Stimulated activated CD4-positive, alpha-beta T cell treated with anti-CD3 and anti-CD28 coated beads, Interleukin-12 subunit alpha, Interleukin-12 subunit beta, amount 100 ng/mL, for 4 hours (primary cell): ENCODE data around the gene NEDD4L.

Source experiments
- DNase-seq: peaks from one replicate; pipeline ENCODE4 v3.0.0-alpha.2; 2020

NEDD4L gene

GRCh38 chr18:58125183-58125582, 81.2 kb downstream of the NEDD4L start:
- no peak for DNase-seq

GRCh38 chr18:58125756-58126155, 81.7 kb downstream of the NEDD4L start:
- DNase-seq = no peak

- DNase-seq = no peak
These were observed 84.7 kb downstream of the NEDD4L start for GRCh38 chr18:58128381-58129374.

- DNase-seq = no peak
These were observed 88.7 kb downstream of the NEDD4L start for GRCh38 chr18:58132595-58133261.

GRCh38 chr18:58135183-58135641, 91.2 kb downstream of the NEDD4L start:
- no peak for DNase-seq

- peak; percentile 21 for DNase-seq
These were observed 91.8 kb downstream of the NEDD4L start for GRCh38 chr18:58135701-58136331.

GRCh38 chr18:58136879-58137278, 92.9 kb downstream of the NEDD4L start:
- DNase-seq = no peak

- no peak for DNase-seq
These were observed 95.7 kb downstream of the NEDD4L start for GRCh38 chr18:58139459-58140386.

- no peak for DNase-seq
These were observed 96.6 kb downstream of the NEDD4L start for GRCh38 chr18:58140387-58141325.

GRCh38 chr18:58143386-58143785, 99.4 kb downstream of the NEDD4L start:
- no peak for DNase-seq

GRCh38 chr18:58144106-58144505, 100.1 kb downstream of the NEDD4L start:
- no peak for DNase-seq

- no peak for DNase-seq
These were observed 100.8 kb downstream of the NEDD4L start for GRCh38 chr18:58144671-58145285.

GRCh38 chr18:58146099-58146498, 102.1 kb downstream of the NEDD4L start:
- no peak for DNase-seq

- DNase-seq = no peak
These were observed 105.0 kb downstream of the NEDD4L start for GRCh38 chr18:58148954-58149471.

- no peak for DNase-seq
These were observed 106.7 kb downstream of the NEDD4L start for GRCh38 chr18:58150772-58151171.

GRCh38 chr18:58152216-58152615, 108.2 kb downstream of the NEDD4L start:
- no peak for DNase-seq

- no peak for DNase-seq
These were observed 108.9 kb downstream of the NEDD4L start for GRCh38 chr18:58152891-58153290.

- DNase-seq = no peak
These were observed 112.5 kb downstream of the NEDD4L start for GRCh38 chr18:58156516-58156915.

GRCh38 chr18:58157237-58157636, 113.2 kb downstream of the NEDD4L start:
- no peak for DNase-seq

GRCh38 chr18:58158008-58158407, 114.0 kb downstream of the NEDD4L start:
- DNase-seq = no peak
